GM03348 (cell line): Measurements from ENCODE around the gene PLCB4.

Experiments
- DNase-seq: peaks from one replicate; pipeline ENCODE4 v3.0.0; 2012; ENCODE audit warnings: low spot score

PLCB4 gene

DNA sequence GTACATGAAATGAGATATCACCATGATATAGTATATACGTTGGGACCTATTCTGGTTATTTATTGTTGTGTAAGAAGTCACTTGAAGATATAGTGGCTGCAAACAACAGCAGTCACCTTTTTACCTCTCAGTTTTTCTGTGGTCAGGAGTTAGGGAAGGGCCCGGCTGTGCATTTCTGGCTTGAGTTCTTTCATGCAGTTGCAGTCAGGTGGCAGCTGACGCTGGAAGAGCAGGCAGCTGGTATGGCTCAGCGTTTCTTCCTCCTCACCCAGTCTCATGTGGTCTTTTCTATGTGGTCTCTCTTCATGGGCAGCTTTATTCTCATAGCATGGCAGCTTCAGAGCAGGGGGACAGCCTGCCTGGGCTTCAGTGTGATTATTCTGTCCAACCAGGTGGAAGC lies 154.4 kb downstream of the PLCB4 start:
- DNase-seq = no peak

DNA sequence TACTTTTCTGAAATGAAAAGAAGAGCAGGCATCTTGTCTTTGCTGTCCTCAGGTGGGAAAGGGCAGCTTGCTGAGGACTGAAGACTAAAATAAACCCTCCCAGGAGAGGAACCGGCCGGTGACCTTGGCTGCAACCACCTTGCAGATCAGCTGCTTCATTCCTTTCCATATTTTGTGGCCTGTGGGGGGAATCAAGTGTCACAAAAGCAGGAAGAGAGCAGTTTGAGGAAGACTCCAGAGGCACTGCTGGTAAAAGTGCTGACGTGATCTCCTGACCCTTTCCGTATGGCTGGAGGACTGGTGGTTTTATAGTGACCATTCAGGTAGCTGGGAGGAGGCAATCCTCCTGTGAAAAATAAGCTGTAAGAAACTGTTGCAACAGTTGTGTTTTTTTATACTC lies 157.0 kb downstream of the PLCB4 start:
- no peak for DNase-seq

DNA sequence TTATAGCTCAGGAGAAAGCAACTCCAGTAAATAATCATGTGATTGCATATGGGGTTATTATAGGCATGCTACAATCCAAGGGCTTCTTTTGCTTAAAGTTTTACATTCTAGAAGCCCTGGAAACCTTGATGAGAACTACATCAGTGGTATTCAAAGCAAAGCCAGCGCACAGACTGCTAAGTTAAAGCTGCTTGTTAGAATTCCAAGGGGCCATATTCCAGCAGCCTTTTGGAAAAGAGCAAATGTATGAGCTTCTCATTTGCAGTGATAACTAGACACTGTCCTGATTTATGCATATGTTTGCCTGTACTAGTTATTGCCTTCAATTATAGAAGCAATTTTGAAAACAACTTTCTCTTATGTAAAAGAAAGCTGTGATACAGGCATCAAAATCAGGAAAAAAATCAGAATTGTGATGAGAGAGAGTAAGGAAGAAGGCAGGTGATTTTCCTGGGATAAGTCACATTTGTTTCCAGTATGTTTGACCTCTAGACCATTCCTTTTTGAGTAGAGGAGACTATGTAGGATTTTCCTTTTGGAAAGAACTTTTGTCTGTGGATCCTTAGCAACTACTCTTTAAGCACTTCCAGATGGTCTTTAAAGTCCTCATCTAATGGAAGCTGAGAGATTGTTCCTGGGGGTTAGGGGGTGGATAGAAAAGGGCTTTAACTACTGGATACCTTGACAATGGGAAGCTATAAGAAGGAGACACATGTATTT lies 159.2 kb downstream of the PLCB4 start:
- DNase-seq = no peak

DNA sequence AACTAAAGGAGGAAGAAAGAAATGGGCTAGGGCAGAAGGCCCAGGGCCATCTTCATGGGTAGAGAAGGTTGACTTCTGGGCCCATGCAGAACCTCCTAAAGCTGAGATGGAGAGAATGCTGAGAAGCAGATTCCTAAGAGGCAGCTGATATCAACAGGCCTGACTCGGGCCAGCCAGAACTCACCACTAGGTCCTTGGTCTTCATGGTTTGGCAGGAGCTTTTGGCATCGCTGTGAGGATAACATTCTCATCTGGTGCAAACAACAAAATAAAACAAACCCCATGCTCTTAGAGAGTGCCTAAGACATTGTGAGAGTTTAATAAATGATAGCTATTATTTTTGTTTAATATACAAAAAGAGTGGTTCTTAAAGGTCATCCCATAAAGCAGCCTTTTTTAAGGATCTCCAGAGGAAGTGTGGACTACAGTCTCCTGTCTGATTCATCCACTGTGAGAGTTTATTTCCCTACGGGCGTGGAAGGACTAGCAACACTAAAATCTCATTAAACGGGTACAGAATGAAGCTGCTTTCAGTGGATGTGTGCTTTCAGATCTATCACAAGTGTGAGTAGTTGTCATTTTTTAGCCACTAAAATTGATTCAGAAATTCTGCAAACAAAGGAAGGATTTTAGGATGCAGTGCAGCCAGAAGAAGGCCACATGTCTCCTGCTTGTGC lies 160.0 kb downstream of the PLCB4 start:
- no peak for DNase-seq

DNA sequence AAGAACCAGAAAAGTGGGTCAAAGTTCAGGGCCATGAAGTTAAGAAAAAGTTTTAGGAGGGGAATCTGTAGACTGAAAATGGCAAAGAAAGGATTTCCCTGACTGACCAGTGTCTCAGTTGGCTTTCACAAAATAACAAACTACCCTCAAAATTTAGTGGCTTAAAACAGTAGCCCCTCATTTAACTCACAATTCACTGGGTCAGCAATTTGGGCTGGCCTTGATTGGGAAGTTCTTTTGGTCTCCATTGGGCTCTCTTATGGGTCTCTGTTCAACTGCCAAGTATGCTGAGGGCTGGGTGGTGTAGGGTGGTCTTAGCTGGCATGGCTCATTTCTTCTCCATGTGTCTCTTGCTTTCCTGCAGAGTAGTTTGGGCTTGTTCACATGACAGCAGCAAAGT lies 161.5 kb downstream of the PLCB4 start:
- DNase-seq = no peak

DNA sequence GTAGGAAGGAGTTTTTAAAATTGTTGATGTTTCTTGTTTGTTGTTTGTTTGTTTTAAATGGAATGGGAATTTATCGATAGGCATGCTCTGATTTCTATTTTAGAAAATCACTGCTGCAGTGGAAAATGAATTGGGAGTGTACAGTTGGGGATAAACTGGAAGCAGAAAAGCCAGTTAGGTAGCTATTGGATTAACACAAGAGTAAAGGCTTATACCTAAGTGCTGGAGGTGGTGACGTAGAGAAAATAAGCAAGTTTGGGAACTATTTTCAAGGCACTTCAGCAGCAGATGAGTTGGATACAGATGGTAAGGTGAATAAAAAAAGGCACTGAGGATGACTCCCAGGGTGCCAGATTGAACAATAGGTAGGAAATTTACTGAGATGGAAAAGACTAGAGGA lies 164.9 kb downstream of the PLCB4 start:
- no peak for DNase-seq

DNA sequence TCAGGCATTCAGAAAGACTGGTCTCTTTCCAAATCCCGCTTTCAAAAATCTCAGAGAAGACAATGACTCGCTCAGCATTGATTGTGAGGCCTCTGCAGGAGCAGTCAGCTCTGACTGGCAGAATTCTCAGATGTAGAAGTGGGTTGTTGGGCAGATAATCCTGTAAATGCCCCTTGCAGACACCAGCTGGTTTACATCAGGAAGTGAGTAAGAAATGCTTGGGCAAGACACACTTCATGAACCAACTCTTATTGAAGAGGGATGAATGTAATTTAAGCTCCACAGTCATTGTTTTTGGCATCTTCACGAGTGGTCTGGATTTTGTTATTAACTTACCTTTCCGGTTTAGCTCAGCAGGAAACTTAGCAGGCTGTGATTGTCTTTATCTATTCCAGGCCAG lies 166.6 kb downstream of the PLCB4 start:
- DNase-seq = peak; percentile 43

DNA sequence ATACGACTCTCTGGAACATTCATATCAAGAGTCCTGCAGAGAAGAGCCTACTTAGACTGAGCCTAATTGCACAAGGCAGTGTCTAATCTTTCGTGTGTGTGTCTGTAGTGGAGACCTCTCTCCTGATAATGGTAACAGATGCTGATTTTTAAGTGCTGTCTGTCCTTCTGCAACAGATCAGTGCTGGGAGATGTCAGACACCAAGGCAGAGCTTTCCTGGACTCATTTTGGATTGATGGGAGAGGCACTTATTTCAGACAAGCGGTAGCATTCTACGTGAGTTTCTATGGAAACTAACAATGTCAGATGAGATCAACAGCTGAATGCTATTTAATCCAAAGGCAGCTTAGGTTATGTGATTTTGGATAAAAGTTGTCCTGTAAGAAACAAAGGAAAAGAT lies 167.6 kb downstream of the PLCB4 start:
- DNase-seq = no peak

DNA sequence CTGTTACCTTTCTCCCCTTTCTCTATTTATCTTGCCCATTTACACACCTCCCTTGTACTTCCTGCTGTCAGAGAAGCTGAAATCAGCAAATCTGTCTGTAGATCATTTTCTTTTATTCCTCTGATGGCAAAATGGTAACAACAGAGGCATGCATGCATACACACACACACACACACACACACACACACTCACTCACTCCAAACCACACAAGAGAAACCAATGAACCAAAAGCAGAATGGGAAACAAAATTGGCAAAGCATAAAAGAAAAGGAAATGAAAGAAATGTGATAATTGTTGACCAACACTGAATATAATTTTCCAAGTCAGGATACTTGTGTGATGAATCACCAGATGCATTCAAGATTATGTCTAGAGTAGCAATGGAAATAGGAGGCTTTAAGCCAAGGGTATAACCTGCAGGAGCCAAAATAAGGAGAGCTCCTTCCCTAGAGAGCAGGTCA lies 172.4 kb downstream of the PLCB4 start:
- DNase-seq = peak; percentile 58

DNA sequence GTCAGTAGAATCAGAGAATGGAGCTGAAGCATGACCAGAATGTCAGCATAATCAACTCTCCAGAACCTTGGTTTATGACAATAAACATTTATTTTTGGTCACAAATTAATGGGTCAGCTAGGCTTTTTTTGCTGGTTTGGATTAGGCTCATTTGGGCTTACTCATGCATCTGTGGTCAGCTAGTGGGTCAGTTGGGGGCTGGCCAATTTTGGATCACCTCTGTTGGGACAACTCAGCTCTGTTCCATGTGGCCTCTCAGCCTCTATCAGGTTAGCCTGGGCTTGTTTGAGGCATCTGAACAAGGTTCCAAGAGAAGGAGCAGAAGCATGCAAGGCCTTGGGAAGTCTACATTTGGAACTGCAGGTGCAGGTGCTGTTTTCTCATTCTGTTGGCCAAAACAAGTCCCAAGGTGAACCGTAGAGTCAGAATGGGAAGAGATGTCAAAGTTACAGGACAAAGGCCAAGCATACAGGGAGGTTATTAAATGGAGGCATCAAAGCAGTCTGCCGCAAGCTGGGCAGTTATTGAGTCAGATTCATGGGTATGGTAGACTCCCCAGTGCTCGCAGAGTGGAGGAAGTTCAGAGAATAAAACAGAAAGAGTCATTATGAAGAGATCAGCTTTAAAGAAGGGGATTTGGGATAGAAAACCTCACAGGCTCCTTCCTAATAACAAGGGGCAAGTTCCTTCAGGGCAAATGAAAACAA lies 173.0 kb downstream of the PLCB4 start:
- no peak for DNase-seq

DNA sequence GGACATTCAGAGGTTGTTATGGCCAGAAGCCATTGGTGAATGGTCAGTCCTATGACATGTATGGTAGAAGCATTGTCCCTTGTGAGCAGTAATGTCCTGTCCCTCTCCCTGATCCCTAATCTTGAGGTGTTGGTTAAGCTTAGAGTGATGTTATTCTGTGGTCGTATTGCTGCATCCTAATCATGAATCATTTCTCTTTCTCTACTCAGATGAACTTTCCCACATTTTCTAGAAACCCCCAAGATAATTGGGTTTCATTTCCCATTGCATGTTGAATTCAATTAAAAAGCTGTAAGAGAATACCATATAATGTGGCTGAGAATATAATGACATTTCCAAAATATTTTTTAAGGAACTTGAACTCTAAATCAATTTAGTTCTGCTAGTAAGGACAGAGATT lies 175.1 kb downstream of the PLCB4 start:
- no peak for DNase-seq

DNA sequence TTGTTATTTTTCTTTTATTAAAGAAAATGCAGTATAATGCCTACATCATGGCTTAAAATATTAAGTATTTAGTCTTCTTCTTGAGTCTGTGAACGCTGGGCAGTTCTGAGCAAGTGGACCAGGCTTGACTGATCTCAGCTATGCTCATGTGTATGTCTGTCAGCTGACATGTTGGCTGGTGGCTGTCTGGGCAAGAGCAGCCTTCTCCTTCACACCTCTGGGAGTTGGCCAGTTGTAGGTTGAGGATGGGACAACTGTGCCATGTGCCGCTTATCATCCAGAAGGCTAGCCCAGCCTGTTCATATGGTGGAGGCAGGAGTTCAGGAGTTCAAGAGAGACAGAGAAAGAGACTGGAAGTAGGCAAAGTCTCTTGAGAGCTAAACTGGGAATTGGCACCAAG lies 175.9 kb downstream of the PLCB4 start:
- DNase-seq = no peak

DNA sequence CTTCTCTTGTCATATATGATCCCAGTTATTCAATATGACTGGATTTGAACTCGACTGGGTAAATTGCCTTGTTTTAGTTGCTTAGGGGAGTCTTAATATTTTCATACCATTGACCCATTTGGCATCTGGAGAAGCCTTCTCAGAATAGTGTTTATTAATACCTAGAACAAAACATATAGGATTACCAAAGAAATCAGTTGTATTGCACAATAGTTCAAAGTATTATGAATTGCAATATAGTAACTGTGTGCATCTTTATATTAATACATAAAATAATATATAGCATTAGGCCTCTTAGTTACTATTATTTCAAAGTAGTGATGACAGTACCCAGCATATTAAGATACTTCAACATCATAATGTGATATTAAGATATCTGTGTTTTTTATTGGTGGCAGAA lies 177.8 kb downstream of the PLCB4 start:
- no peak for DNase-seq

DNA sequence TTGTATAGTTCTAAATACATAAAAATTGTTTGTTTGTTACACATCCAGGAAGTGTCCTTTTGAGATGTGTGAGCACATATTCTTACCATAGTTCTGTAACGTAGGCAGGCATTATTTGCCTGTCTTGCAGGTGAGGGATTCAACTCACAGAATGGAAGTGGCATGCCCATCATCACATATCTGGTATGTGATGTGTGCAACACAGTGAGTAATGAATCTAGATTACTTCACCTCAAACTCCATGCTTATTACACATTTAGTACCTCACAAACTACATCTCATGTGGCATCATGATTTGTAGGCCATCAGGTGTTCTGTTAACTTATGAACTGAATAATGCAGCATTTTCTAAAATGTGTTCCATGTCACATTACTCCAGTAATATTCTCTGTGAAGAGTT lies 181.6 kb downstream of the PLCB4 start:
- DNase-seq = no peak

DNA sequence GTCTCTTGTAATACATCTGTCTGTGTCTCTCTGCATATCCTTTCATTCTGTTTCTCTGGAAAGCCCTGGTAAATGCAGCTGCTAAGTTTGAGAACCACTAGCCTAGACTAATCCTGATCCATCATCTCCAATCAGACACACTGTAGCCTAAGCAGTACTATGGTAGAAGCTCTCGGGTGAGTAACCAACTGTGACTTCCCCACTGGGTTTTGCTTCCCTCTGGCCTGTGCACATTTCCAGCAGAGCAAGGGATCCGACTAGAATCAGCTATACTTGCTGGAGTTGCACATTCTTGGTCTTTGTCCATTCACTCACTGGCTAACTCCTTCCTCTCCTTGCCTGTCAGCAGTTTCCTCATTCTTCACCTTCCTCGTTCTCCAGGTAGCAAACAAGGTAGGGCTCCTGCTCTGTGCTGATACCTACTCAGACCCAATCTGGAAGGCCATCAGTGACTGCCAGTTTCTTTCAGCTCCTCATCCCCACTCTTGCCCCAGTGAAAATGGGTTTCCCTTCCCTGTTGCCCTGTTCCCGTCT lies 184.2 kb downstream of the PLCB4 start:
- DNase-seq = no peak

DNA sequence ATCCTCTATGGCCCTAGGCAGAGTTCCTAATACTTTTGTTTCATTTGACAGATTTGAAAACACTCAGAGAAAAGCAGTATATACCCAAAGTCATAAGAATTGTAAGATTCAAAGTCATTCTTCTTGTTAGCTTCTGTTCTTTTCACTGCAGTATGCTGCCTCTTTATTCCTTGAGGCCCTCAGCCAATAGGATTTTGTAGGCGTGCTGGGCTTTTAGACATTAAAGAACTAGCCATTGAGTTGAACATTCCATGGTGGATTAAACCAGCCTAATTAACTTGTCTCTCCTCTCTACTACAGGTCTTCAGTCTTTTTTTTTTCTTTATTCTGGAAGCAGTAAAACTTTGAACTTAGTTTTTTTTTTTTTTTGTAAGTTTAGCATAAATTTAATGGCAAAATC lies 186.3 kb downstream of the PLCB4 start:
- no peak for DNase-seq

DNA sequence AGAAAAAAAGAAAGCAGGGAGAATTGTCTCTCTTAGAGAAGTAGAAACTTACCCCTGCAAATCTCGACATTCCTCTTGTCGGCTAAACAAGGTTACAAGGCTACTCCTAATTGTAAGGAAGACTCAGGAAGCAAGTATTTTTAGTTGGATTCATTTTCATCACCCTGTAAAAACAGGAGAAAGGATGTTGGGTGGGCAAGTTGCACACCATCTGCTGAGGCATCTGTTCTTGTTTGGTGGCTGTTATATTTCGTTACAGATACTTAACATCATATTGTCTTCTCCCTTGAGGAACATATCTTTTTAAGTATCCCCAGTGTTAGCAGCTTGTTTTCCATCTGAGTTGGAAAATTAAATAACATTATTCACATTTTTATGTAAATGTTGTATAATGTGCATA lies 187.5 kb downstream of the PLCB4 start:
- no peak for DNase-seq

DNA sequence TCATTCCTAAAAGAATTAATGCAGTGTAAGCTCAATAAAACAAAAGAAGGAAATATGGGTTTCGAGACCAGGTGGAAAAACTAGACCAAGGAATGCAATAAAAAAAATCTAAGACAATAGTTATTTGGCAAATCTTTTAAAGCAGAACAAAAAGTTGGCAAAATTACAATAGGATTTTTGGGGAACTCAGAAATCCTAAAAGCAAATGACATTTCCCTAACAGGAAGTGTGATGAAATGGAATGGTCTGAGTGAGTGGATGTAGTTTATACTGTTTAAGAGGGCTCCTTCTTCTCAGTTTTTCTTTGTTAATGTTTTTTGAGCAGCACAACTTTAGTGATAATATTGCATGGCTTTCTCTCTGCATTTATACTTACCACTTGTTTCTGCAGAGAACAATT lies 190.0 kb downstream of the PLCB4 start:
- no peak for DNase-seq

DNA sequence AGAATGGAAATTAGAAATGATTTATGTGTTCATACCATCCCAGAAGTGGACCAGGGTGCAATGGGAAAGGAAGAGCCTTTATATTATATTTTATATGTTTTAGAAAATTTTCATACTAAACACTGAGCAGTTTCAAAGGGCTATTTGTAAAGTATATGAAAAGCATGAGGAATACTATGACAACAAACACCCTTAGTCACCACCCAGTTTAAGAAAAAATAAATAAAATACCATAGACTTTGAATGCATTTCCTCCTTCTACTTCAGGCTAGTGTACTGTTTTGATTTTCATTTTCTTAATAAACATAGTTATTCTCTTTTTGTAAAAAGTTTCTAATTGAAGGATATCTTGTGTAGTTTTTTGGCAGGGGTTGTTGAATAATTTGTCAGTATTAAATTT lies 191.1 kb downstream of the PLCB4 start:
- no peak for DNase-seq

DNA sequence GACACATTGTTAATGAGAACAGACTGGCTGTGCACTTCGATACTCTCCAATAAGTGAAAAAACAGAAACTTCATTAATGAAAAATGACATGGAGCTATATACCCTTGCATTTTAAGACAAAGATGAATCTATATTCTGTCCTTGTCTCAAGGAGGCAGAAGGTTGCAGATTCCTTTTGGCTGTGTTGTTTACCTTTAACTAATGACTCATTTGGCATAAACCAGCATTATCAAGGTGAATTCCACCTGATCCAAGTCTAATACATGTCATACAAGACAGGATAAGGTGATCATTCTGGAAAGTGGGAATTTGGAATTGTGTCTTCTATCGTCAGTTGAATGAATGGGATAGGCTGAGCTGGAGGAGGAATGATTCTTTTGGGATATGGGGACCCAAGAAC lies 192.9 kb downstream of the PLCB4 start:
- no peak for DNase-seq

DNA sequence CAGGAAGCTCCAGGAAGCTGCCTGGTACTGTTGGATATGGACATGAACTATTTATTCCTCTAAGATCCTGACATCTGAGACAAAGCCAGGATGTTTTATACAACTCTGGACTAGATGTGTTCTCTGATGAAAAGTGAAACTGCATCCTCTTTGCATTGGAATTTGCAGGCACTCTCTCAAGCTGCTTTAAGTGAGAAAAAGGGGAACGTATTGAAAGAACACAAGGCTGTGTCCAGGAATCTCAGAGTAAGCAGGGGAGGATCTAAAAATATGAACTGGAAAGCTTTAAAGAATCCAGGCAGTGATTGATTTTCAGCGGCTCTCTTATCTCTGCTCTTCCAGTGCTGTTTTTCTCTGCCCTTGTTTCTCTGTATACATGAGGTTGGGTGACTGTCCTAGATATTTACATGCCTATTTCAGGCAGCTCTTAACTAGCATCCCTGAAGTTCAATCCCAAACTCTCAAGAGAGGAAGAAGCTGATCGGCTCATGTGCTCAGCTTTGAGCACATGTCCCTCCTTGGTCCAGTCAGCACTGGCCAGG lies 193.8 kb downstream of the PLCB4 start:
- DNase-seq = no peak

DNA sequence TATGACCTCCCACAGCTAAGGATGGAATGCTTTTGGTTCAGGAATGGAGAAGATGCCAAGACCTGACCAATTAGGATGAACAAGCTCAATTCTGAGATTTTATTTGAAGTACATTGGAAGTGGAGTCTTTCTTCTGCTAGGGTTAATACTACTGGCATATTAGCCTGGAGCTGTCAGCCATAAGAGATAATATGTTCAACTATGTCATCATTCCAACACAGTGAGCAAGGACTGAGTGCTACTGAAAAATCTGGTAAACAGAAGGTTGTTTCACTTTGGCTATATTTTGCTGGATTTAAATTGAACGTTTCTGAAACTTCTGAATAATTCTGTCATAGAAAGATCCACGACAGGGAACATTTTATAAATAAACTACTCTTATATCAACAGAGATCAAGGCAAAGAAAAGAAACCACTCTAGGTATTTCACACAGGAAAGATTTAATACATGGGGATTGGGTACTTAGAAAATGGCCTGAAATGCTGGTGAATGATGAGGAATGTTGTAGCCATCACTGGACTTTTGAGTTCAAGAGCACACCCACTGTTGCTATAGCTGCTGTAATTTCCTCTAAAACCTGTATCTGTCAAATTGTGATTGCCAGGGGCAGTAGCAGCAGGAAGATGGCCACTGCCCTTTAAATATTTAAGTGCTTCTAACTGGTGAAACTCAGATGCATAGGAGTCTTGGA lies 200.5 kb downstream of the PLCB4 start:
- DNase-seq = peak; percentile 34
